ENCODE measurements around the gene BOLL.

DNA sequence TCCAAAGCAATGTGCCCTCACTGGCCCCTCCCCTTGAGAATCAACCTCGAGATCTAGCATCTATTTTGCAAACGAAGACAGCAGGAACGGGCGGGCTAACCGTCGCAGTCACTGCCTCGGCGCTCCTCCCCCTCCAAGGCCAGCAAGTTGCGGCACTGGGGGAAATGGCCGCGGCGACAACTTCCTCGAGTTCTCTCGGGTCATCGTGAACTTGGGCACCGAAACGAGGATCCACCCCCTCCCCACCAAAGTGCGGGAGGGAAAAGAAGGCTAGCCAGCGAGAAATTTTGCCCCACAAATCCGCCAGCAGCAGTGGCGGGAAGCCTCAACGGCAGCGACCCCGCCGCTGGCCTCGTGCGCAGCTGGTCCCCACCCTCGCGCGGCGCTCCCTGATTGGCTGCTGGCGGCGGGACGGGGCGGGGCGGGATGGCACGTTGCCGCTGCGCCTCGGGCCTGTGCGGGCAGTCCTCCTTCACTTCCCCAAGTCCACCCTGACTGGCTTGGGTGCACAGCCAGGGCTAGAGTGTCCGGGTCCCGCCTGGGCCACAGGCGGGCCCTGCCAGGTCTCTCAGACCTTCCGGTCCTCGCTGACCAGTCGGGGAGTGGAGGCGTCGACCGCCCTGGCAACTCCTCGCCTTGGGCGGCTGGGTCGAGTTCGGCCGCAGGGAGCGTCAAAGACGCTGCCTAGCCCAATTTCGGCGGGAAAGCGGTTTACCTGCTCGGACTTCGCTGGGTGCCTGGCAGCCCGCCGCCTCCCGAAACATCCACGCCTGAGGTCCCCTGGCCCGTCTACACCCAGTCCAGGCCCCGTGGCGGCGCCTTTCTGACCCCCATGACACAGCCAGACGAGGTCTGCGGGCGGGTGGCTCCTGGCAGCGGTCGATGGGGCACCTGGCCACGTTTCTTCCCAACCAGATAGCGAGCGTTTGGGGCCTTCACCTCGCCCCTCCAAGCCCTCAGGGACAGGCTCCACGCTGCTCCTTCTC lies at the start of gene BOLL:
- no peak for TF ChIP-seq POLR2AphosphoS5 (IDR thresholded peaks at IDR 0.05; ENCODE audit: low read depth, low read length)
- TF ChIP-seq, protein P1, sequence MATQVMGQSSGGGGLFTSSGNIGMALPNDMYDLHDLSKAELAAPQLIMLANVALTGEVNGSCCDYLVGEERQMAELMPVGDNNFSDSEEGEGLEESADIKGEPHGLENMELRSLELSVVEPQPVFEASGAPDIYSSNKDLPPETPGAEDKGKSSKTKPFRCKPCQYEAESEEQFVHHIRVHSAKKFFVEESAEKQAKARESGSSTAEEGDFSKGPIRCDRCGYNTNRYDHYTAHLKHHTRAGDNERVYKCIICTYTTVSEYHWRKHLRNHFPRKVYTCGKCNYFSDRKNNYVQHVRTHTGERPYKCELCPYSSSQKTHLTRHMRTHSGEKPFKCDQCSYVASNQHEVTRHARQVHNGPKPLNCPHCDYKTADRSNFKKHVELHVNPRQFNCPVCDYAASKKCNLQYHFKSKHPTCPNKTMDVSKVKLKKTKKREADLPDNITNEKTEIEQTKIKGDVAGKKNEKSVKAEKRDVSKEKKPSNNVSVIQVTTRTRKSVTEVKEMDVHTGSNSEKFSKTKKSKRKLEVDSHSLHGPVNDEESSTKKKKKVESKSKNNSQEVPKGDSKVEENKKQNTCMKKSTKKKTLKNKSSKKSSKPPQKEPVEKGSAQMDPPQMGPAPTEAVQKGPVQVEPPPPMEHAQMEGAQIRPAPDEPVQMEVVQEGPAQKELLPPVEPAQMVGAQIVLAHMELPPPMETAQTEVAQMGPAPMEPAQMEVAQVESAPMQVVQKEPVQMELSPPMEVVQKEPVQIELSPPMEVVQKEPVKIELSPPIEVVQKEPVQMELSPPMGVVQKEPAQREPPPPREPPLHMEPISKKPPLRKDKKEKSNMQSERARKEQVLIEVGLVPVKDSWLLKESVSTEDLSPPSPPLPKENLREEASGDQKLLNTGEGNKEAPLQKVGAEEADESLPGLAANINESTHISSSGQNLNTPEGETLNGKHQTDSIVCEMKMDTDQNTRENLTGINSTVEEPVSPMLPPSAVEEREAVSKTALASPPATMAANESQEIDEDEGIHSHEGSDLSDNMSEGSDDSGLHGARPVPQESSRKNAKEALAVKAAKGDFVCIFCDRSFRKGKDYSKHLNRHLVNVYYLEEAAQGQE (IDR thresholded peaks at IDR 0.05; ENCODE audit: insufficient read depth in 1 of 2, low read depth in 2 of 2, low read length in 1 of 2): no peak
- TF ChIP-seq, protein P2, sequence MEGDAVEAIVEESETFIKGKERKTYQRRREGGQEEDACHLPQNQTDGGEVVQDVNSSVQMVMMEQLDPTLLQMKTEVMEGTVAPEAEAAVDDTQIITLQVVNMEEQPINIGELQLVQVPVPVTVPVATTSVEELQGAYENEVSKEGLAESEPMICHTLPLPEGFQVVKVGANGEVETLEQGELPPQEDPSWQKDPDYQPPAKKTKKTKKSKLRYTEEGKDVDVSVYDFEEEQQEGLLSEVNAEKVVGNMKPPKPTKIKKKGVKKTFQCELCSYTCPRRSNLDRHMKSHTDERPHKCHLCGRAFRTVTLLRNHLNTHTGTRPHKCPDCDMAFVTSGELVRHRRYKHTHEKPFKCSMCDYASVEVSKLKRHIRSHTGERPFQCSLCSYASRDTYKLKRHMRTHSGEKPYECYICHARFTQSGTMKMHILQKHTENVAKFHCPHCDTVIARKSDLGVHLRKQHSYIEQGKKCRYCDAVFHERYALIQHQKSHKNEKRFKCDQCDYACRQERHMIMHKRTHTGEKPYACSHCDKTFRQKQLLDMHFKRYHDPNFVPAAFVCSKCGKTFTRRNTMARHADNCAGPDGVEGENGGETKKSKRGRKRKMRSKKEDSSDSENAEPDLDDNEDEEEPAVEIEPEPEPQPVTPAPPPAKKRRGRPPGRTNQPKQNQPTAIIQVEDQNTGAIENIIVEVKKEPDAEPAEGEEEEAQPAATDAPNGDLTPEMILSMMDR (IDR thresholded peaks at IDR 0.05): no peak
